H1 (cell line): ENCODE results near the gene CCDC171. TPM values are rescaled to one million over a fixed set of nuclear protein-coding genes. Genes with fewer than 3 reads are reported as not detected.

Source experiments
- BCL11A ChIP-seq, 2 experiments: IDR thresholded peaks; one replicate each; pipeline ENCODE4 v1.6.1; 2011; ENCODE audit warnings: low read depth in 2 of 2, low read length in 2 of 2, mild to moderate bottlenecking in 2 of 2
- CBX8 ChIP-seq: fragments of 300-800, 300-1000 bp; sonication (generic); IDR thresholded peaks from 2 replicates; pipeline ENCODE4 v1.7.1; 2016; ENCODE audit warnings: low read depth, low read length, borderline replicate concordance
- EP300 ChIP-seq, 2 experiments: IDR thresholded peaks; 1 replicate in 1 of 2; 2 replicates in 1 of 2; pipeline ENCODE4 v1.6.1; 2011 to 2012; ENCODE audit warnings: low read depth in 2 of 2, low read length in 2 of 2, mild to moderate bottlenecking in 2 of 2, borderline replicate concordance in 1 of 2, inconsistent platforms in 1 of 2, moderate library complexity in 1 of 2
- EZH2 ChIP-seq: fragments of 200-600 bp; sonication (generic); IDR thresholded peaks from 2 replicates; pipeline ENCODE4 v1.7.1; 2012; ENCODE audit warnings: low read depth, mild to moderate bottlenecking, moderate library complexity, low read length, inconsistent platforms; ENCODE audit not compliant: severe bottlenecking
- FOSL1 ChIP-seq: IDR thresholded peaks from 2 replicates; pipeline ENCODE4 v1.6.1; 2011; ENCODE audit warnings: mild to moderate bottlenecking, low read depth, low read length, moderate library complexity; ENCODE audit not compliant: insufficient read depth
- HDAC2 ChIP-seq, 2 experiments: fragments of 300-600 bp in 1 of 2; sonication (generic) in 1 of 2; IDR thresholded peaks; 2 replicates each; pipeline ENCODE4 v1.6.1; 2011 to 2012; ENCODE audit warnings: low read depth in 2 of 2, low read length in 2 of 2, mild to moderate bottlenecking in 2 of 2, moderate library complexity in 2 of 2, borderline replicate concordance in 1 of 2, inconsistent platforms in 1 of 2
- POLR2AphosphoS5 ChIP-seq: IDR thresholded peaks from 2 replicates; pipeline ENCODE4 v1.6.1; 2011; ENCODE audit warnings: low read depth, low read length
- RNF2 ChIP-seq: fragments of 200-900, 300-1000 bp; sonication (generic); IDR thresholded peaks from 2 replicates; pipeline ENCODE4 v1.7.1; 2016; ENCODE audit warnings: borderline replicate concordance, low read depth, mild to moderate bottlenecking, antibody characterized with exemption, low read length; ENCODE audit not compliant: poor library complexity, severe bottlenecking; ENCODE audit errors: missing control alignments
- SIRT6 ChIP-seq: IDR thresholded peaks from one replicate; pipeline ENCODE4 v1.7.1; 2012; ENCODE audit warnings: low read length, inconsistent platforms
- SUZ12 ChIP-seq: fragments of 200-600 bp; sonication (generic); IDR thresholded peaks from 2 replicates; pipeline ENCODE4 v1.6.1; 2012; ENCODE audit warnings: mild to moderate bottlenecking, inconsistent platforms, low read length, moderate library complexity, mixed read lengths
- TBP ChIP-seq: IDR thresholded peaks from 2 replicates; pipeline ENCODE4 v1.6.1; 2011; ENCODE audit warnings: low read depth, low read length, improper control_type of control experiment
- USF2 ChIP-seq: IDR thresholded peaks from 2 replicates; pipeline ENCODE4 v1.6.1; 2011; ENCODE audit warnings: low read length, improper control_type of control experiment
- ZNF274 ChIP-seq: IDR thresholded peaks from 2 replicates; pipeline ENCODE4 v1.7.0; 2012; ENCODE audit warnings: low read length, borderline replicate concordance; ENCODE audit errors: extremely low read depth
- polyA plus RNA-seq, 7 experiments: library from polyadenylated mRNA; depleted of rRNA in 3 of 7; stranded (reverse) in 5 of 7; unstranded in 2 of 7; fragments of >200 nt in 5 of 7; fragments of 200-250 nt in 2 of 7; gene quantifications; 1 replicate in 5 of 7; 2 replicates in 1 of 7; 4 replicates in 1 of 7; pipeline versions ENCODE4 v1.2.1 to v1.2.3, GENCODE V29; 2011 to 2013; ENCODE audit warnings: missing spikeins in 2 of 7, mixed read lengths in 2 of 7
- total RNA-seq: library from RNA; stranded (reverse); fragmentation: NEBNext Ultra II Directional; extraction: Animal tissue kit (Norgen Biotek cat#: 25700); gene quantifications from 2 replicates; pipeline ENCODE4 v1.2.1, GENCODE V29; 2021

Gene CCDC171
- total and polyA plus RNA-seq, 2 of the 8 experiments (the other 6 are each of a cell fraction or from before 2014, with no cell fraction given): 0.83 to 2.3 TPM

- TF ChIP-seq USF2 (no peak), SUZ12 (no peak), EP300 (IDR thresholded peaks at IDR 0.05; ENCODE audit: borderline replicate concordance in 1 of 2, low read depth in 2 of 2, low read length in 2 of 2) (no peak), EZH2 (no peak), TBP (no peak; the same call in 1 of the 2 replicates), POLR2AphosphoS5 (no peak; the same call in 1 of the 2 replicates), CBX8 (no peak), FOSL1 (no peak), ZNF274 (no peak), BCL11A (IDR thresholded peaks at IDR 0.05; ENCODE audit: low read depth in 2 of 2, low read length in 2 of 2) (no peak), SIRT6 (no peak), RNF2 (no peak), HDAC2 (IDR thresholded peaks at IDR 0.05; ENCODE audit: borderline replicate concordance in 1 of 2, low read depth in 2 of 2, low read length in 2 of 2) (no peak)
Measured at GRCh38 chr9:15509931-15510788, 42.7 kb upstream of the CCDC171 start (continued).
